GM21786 (cell line): Measurements from ENCODE around the gene CAMSAP3.
"Not testable (repeated sequence)": the region's sequence is repeated elsewhere in the genome, so short reads cannot be mapped to it uniquely, and the experiment has no call there.

ENCODE experiments used
- ATAC-seq: cut with Tn5 transposase; IDR thresholded peaks from one replicate; pipeline ENCODE4 v1.9.1; 2021; ENCODE audit not compliant: unreplicated experiment

The CAMSAP3 gene

DNA sequence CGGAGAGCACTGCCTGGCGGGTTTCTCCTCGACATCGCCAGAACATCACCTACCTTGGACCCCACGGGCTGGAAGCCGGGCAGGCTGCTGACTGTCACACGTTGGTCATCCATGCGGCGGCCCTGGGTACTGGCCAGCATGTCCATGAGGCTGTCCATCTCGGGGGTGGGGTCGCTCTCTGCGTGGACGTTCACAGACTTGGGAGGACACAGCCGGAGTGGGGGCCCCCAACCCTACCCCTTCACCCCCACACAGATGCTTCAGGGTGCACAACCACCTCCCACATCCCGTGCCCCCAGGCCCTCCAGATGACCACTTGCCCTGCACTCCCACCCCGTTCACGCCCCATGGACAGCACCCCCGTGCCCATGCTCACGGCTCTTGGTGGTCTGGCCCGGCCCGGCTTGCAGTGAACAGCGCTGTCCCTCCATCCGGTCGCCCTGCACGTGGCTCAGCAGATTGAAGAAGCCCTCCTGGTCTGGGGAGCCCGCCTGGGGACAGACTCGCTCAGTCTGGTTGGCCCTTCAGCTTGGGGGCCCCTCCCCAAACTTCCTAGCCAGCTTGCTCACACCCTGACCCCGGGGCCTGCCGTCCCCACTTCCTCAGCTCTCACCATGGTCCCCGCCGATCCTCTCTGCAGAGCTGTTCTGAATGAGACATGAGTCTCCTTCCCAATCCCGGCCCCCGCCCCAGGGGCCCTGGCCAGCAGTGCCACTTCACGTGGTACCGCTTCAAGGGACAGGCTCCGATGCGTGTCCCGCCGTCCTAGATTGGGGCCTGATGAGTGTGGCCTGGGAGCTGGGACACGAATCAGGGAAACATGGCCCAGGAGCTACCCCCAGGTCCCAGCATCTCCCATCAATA, 36.9 kb downstream of the CAMSAP3 start:
- ATAC-seq, result no peak

DNA sequence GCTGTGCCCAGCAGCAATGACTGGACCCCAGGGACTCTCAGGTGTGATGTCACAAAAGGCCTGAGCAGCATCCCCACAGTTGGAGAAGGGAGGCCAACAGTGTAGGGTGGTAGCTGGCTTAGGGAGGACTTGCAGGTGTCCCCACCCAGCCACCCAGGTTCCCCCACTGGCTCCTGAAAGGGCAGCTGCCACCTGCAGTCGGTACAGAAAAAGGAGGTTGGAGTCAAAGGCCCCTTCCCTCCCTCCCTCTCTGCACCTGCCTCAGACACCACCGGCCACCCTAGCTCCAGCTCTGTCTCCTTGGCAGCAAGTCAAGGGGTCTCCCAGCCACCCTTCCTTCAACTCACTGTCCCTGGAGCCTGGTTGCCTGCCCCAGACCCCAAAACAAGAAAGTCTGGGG, 38.0 kb downstream of the CAMSAP3 start, which contains the start of gene PCP2:
TSS of gene PCP2 (minus strand) at position 22 of the 400 bp plus-strand sequence. CDS start 262 bp downstream, outside the sequence.
- ATAC-seq, result no peak

DNA sequence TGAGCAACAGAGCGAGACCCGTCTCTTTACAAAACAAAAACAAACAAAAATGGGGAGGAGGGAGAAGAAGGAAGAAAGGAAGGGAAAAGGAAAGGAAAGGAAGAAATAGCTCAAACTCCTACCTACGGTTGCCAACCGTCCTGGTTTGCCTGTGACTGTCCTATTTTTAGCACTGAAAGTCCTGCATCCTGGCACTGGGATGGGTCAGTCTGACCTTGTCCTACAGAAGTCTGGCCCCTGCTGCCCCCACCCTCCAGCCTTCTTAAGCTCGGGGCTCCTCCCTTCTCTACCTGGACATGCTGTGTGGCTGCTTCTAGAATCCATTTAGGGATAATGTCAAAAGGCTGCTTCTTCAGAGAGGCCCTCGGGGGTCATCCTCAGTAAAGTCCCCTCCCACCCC, 40.0 kb downstream of the CAMSAP3 start:
- ATAC-seq, result no peak

DNA sequence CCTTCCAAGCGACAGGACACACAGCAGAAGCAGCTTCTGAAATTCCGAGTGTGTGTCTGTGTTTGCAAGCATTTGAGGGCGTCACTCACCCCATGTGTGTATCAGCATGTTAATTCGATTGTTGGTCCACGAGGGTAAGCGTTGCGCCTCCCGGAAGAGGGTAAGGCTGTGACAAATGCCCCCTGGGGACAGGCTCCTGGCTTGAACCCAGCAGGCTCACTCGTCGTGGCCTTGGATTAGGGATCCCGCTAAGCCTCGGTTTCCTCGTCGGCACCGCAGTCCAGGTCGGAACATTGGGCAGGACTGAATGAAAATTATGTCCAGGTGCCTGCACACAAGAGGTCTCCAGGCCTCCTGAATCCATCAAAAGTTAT, 40.6 kb downstream of the CAMSAP3 start:
- ATAC-seq, result no peak

DNA sequence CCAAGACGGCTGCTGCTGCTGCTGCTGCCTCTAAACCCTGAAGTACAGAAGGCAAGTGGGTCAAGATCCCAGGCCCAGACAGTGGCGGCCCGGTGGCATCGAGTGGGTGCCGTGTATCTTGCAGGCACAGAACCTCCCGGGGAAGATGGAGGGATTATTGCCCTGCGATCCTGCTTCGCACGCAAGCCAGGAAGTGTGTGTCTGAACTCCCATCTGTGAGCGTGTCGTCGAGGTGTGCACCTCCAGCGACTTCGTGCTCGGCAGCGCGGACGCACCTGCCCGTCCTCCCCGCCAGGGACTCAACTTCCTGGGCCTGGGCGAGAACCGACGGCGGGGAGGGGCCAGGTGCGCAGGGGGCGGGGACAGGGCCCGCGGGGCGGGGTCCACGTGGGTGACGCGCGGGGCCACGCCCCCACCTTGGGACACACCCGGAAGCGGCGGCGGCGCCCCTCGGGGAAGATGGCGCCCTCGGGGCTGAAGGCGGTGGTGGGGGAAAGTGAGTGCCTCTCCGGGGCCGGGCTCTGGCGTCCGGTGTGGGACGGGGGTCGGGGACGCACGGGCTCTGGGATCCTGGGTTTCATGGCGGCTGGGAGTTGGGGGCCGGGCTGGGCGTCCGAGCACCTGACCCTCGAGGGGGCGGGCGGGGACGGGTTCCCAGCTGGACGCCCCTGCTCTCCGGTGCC, 41.2 kb downstream of the CAMSAP3 start, which contains the start of gene STXBP2:
TSS of gene STXBP2 (plus strand) at position 420 of the 683 bp plus-strand sequence. CDS start at position 460, 40 bp downstream.
- ATAC-seq, result no peak

DNA sequence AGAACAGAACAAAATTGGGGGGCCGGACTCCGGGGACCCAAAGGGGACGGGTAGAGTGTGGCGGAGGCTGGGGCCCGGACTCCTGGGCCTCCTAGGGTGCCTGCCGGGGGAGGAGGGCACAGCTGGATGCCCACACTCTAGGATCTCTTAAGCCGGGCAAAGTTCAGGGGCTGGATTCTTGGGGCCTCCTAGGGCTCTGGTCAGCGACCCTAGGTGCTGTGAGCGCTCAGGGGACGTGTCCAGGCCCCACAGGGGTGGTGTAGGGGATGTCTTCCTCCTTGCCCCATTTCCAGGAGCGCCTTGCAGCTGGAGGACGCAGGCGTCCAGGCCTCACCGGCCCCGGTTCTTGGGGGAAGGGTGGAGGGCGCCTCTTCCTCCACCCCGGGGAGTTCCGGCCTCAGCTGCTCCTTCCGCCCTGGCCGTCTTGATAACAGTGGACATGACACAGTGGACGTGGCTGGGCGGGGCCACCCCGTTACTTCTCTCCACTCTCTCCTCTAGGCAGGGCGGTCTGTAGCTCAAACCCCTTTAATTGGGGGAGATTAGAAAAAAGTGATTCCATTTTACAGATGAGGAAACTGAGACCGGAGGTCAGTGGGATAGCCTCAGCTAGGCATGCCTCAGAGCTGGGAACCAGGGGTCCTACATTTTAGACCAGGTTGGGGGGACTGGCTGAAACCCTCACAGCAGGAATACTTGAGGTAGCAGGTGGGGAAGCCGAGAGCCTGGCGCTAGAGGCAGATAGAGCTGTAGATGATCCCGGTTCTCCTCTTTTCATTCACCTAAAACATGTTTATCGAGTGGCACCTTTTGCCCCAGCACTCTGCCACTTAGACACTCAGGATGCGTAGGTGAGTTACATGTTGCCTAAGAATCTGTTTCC, 42.0 kb downstream of the CAMSAP3 start:
- no peak for ATAC-seq

DNA sequence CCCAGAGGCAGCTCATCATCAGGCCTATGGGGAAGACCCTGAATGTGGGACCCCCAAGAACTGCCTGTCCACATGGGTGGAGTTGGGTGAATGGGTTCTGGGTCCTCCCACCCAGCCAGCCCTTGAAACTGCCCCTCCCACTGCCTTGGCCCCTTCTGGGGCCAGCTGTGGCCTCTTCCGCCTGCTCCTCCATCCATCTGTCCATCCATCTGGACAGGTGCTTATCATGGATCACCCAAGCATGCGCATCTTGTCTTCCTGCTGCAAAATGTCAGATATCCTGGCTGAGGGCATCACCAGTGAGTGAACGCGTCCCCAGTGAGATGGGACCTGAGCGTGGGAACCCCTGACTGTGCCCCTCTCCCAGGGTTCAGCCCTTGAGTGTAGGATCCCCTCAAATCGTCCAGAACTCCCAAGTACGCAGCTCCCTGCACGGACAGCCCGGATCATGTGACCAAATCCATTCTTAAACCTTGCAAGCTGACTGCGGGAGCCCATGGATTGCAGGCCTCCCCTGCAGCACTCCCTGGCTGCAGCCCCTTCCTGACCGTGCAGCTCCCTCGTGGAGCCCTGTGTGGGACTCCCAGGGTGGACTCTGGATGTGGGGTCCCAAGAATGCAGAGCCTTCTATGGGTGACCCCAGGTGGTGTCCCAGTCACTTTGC, 43.3 kb downstream of the CAMSAP3 start:
- no peak for ATAC-seq

DNA sequence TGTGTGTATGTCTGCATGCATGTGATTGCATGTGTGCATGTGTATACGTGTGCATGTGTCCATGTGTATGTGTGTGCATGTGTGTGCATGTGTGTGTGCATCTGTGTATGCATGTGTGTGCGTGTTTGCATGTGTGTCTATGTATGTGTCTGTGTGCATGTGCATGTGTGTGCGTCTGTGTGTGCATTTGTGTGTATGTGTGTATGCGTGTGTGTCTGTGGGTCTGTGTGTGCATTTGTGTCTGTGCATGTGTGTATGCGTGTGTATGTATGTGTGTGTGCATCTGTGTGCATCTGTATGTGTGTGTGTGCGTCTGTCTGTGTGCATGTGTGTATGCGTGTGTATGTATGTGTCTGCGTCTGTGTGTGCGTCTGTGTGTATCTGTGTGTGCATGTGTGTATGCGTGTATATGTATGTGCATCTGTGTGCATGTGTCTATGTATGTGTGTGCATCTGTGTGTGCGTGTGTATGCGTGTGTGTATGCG, 44.2 kb downstream of the CAMSAP3 start:
- no peak for ATAC-seq

DNA sequence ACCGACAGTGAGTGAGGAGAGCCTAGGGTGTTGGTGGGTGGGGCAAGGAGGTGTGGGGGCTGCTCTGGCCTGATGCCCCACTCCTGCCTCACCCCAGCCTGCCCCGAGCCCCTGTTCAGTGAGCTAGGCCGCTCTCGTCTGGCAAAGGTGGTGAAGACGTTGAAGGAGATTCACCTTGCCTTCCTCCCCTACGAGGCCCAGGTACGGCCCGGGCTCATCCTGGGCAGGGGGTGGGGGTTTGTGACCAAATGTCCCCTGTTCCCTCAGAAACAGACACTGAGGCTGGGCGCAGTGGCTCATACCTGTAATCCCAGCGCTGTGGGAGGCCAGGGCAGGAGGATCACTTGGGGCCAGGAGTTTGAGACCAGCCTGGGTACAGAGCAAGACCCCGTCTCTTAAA, 45.1 kb downstream of the CAMSAP3 start:
- no peak for ATAC-seq

DNA sequence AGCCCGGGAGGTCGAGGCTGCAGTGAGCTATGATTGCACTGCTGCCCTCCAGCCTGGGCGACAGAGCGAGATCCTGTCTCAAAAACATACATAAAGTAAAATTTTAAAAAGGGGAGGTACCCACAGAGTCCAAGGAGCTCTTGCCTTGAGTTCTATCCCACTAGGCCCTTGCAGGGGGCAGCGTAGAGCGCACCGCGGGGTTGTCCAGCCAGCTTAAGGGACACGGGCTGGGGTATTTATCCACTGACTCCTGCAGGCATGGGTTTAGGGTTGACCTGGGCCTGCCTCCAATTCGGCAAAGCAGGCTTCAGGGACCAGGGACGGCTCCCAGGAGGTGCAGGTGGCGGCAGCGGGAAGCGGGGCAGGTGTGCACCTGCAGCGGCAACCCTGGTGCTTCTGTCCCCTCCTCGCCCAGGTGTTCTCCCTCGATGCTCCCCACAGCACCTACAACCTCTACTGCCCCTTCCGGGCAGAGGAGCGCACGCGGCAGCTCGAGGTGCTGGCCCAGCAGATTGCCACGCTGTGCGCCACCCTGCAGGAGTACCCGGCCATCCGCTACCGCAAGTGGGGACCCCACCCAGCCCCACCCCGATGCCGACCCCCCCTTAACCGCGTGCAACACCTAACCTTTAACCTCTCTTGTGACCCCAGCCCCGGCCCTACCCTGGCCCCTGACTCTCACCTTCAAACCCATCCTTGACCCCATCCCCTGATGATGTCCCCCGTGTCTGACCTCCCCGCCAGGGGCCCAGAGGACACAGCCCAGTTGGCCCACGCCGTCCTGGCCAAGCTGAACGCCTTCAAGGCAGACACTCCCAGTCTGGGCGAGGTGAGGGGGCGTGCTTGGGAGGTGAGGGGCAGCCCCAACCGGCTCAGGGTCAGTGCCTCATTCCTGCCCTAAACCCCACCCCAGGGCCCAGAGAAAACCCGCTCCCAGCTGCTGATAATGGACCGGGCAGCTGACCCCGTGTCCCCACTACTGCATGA, 45.9 kb downstream of the CAMSAP3 start:
- no peak for ATAC-seq

DNA sequence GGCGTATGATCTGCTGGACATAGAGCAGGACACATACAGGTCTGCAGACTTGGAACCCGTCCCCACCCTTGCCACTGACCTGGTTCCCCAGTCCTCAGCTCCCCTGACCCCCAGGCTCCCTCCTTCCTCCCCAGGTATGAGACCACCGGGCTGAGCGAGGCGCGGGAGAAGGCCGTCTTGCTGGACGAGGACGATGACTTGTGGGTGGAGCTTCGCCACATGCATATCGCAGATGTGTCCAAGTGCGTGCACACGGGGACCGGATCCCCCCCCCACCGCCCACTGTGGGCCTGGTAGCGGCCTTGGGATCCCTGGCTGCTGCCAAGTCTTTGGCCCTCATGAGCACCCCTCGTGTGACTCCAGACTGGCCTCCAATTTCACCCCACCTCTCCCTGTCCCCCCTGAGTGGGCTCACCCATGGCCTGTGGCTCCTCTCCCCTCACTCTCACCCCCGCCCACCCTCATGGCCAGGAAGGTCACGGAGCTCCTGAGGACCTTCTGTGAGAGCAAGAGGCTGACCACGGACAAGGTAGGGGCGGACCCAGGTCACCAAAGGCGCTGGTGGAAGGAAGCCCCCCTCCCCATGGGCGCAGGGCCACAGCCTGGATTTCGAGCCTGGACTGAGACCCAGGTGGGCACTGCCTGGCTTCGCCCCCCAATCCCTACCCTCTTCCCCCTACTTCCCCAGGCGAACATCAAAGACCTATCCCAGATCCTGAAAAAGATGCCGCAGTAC, 46.8 kb downstream of the CAMSAP3 start:
- no peak for ATAC-seq

DNA sequence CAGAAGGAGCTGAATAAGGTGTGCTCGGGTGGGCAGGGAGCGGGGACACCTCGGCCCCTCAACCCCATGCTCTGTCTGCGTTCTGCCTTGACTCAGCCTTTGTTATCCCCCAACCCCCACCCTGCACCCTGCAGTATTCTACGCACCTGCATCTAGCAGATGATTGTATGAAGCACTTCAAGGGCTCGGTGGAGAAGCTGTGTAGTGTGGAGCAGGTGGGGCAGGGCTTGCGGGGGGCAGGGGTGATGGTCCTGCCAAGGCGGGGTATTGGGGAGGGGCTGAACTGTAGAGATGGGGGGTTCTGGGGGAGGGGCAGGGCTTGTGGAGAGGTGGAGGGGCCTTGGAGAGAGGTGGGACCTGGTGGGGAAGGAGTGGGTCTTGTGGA, 47.4 kb downstream of the CAMSAP3 start:
- no peak for ATAC-seq

DNA sequence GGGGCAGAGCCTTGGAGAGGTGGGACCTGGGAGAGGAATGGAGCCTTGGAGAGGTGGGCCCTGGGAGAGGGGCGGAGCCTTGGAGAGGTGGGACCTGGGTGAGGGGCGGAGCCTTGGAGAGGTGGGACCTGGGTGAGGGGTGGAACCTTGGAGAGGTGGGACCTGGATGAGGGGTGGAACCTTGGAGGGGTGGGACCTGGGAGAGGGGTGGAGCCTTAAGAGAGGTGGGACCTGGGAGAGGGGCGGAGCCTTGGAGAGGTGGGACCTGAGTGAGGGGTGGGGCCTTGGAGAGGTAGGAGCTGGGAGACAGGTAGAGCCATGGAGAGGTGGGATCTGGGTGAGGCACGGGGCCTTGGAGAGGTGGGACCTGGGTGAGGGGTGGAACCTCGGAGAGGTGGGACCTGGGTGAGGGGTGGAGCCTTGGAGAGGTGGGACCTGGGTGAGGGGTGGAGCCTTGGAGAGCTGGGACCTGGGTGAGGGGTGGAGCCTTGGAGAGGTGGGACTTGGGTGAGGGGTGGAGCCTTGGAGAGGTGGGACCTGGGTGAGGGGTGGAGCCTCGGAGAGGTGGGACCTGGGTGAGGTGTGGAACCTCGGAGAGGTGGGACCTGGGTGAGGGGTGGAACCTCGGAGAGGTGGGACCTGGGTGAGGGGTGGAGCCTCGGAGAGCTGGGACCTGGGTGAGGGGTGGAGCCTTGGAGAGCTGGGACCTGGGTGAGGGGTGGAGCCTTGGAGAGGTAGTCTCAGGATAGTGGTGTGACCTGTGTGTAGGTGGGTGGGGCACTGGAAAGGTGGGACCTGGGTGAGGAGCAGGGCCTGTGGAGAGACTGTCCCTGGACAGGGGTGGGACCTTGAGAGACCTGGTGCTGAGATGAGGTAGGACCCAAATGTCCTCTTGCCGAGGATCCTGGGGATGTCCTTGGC, 48.2 kb downstream of the CAMSAP3 start:
- not testable (repeated sequence) for ATAC-seq

DNA sequence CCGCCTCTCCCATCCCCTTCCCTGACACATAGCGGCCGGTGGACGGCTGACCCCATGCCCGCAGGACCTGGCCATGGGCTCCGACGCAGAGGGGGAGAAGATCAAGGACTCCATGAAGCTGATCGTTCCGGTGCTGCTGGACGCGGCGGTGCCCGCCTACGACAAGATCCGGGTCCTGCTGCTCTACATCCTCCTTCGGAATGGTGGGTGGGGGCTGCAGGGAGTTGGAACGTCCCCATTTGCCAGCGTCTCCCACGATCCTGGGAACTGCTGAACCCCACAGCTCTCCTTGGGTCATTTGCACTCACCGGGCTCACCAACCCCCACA, 48.9 kb downstream of the CAMSAP3 start:
- no peak for ATAC-seq

DNA sequence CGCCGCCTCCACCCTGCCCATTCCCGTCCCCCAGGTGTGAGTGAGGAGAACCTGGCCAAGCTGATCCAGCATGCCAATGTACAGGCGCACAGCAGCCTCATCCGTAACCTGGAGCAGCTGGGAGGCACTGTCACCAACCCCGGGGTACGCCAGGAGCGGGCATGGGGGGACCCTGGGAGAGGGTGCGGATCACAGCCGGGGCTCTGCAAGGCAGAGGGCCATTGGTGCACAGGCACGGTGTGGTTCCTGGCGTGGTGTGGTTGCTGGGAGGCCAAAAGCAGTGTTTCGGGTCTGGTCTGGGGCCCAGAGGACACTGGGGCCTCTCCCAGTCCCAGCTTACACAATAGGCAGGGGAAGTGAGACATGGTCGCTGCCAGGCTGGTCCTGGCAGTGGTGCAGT, 49.5 kb downstream of the CAMSAP3 start:
- ATAC-seq, result no peak

DNA sequence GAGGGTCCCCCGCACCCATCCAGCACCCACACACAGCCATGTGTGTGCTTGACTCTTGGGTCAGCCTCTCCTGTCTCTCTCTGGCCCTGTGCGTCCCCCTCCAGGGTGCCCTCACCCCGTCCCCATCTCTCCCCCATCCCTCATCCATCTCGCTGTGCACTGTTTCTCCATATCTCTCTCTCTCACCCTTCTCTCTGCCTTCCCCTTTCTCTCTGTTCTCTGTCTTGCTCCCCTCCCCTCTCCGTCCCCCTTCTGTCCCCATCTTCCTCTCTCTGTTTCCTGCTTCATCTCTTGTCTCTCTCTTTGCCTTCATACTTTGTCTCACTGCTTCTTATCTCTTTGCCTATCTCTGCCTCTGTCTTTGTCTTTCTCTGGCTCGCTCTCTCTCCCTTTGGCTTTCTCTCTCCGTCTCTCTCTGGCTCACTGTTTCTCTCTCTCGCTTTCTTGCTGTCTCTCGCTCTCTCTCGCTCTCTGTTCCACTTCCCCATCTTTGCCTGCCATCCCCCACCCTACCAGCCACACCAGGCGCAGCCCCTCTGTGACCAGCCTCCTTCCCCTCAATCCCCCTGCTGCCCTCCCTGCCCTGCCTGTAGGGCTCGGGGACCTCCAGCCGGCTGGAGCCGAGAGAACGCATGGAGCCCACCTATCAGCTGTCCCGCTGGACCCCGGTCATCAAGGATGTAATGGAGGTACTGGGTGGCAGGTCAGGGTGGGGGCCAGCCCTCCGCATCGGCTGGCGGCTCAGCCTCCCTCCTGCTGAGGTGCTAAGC, 50.2 kb downstream of the CAMSAP3 start:
- ATAC-seq, result no peak

DNA sequence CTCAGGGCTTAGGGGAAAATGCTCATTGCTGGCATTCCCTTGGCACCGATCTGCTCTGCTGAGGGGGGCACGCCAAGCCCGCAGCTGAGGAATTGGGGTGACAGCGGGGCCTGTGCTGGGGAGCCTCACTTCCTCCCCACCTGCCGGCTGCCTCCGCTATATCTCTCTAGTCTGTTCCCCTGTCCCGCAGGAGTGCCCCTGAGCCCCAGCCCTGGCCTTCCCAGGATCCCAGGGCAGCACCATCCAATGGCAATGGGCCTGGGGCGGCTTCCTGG, 50.7 kb downstream of the CAMSAP3 start:
- ATAC-seq, result no peak
